GM18861 (cell line): ENCODE results near the gene TEX2.
"Not testable (repeated sequence)": the region's sequence is repeated elsewhere in the genome, so short reads cannot be mapped to it uniquely, and the experiment has no call there.

Source experiments
- ATAC-seq: cut with Tn5 transposase; IDR thresholded peaks from one replicate; pipeline ENCODE4 v1.9.1; 2021; ENCODE audit not compliant: unreplicated experiment

The TEX2 gene

GRCh38 chr17:64216000-64216337 lies 47.1 kb downstream of the TEX2 start:
- no peak for ATAC-seq

- ATAC-seq: no peak
Observed at GRCh38 chr17:64214950-64215349, 48.1 kb downstream of the TEX2 start.

- ATAC-seq: no peak
Observed at GRCh38 chr17:64213995-64214811, 48.9 kb downstream of the TEX2 start.

GRCh38 chr17:64212122-64212521 lies 50.9 kb downstream of the TEX2 start:
- no peak for ATAC-seq

GRCh38 chr17:64209983-64210382 lies 53.1 kb downstream of the TEX2 start:
- ATAC-seq: no peak

- no peak for ATAC-seq
Observed at GRCh38 chr17:64209356-64209941, 53.6 kb downstream of the TEX2 start.

- not testable (repeated sequence) for ATAC-seq
Observed at GRCh38 chr17:64208656-64209055, 54.4 kb downstream of the TEX2 start.

GRCh38 chr17:64205804-64206203 lies 57.3 kb downstream of the TEX2 start:
- no peak for ATAC-seq

GRCh38 chr17:64203630-64204029 lies 59.4 kb downstream of the TEX2 start:
- no peak for ATAC-seq

GRCh38 chr17:64202683-64203344 lies 60.2 kb downstream of the TEX2 start:
- ATAC-seq: no peak

GRCh38 chr17:64200080-64201032 lies 62.7 kb downstream of the TEX2 start:
- no peak for ATAC-seq

GRCh38 chr17:64198331-64199090 lies 64.5 kb downstream of the TEX2 start:
- ATAC-seq: no peak

- no peak for ATAC-seq
Observed at GRCh38 chr17:64196601-64197000, 66.5 kb downstream of the TEX2 start.

GRCh38 chr17:64193561-64193960 lies 69.5 kb downstream of the TEX2 start:
- no peak for ATAC-seq

GRCh38 chr17:64192589-64192988 lies 70.5 kb downstream of the TEX2 start:
- no peak for ATAC-seq

- ATAC-seq: no peak
Observed at GRCh38 chr17:64190472-64190871, 72.6 kb downstream of the TEX2 start.

GRCh38 chr17:64188088-64188487 lies 75.0 kb downstream of the TEX2 start:
- no peak for ATAC-seq

- no peak for ATAC-seq
Observed at GRCh38 chr17:64187093-64187895, 75.8 kb downstream of the TEX2 start.
